HG03097 (cell line): Measurements from ENCODE around the gene TM7SF2.
A peak's percentile ranks its signal among the peaks of the same experiment; 100 is the strongest.

Experiments used
- ATAC-seq: cut with Tn5 transposase; IDR thresholded peaks from one replicate; pipeline ENCODE4 v1.9.1; 2021; ENCODE audit not compliant: unreplicated experiment, low FRiP score

TM7SF2 gene

GRCh38 chr11:65127473-65128181, 16.0 kb downstream of the TM7SF2 start:
- no peak for ATAC-seq

GRCh38 chr11:65128182-65129145, 16.8 kb downstream of the TM7SF2 start:
- no peak for ATAC-seq

- ATAC-seq, result no peak
Measured at GRCh38 chr11:65129649-65130441, 18.2 kb downstream of the TM7SF2 start.

- no peak for ATAC-seq
Measured at GRCh38 chr11:65130631-65131416, 19.2 kb downstream of the TM7SF2 start.

GRCh38 chr11:65131417-65131776, 19.7 kb downstream of the TM7SF2 start:
- no peak for ATAC-seq

GRCh38 chr11:65131895-65132237, 20.2 kb downstream of the TM7SF2 start:
- no peak for ATAC-seq

- ATAC-seq, result no peak
Measured at GRCh38 chr11:65132238-65132987, 20.7 kb downstream of the TM7SF2 start.

- ATAC-seq, result no peak
Measured at GRCh38 chr11:65132988-65133700, 21.5 kb downstream of the TM7SF2 start.

GRCh38 chr11:65133724-65134123, 22.1 kb downstream of the TM7SF2 start:
- ATAC-seq, result no peak

- peak; percentile 54 for ATAC-seq
Measured at GRCh38 chr11:65134240-65134951, 22.7 kb downstream of the TM7SF2 start, which contains the start of gene SYVN1. TSS of gene SYVN1 (minus strand) at chr11:65134519. CDS start at chr11:65133601, 918 bp downstream.

- peak; percentile 56 for ATAC-seq
Measured at GRCh38 chr11:65134952-65135632, 23.4 kb downstream of the TM7SF2 start.

- ATAC-seq, result no peak
Measured at GRCh38 chr11:65135633-65136145, 24.0 kb downstream of the TM7SF2 start.

- no peak for ATAC-seq
Measured at GRCh38 chr11:65136515-65137096, 24.9 kb downstream of the TM7SF2 start.

GRCh38 chr11:65141896-65142494, 30.3 kb downstream of the TM7SF2 start:
- no peak for ATAC-seq

GRCh38 chr11:65147352-65148075, 35.8 kb downstream of the TM7SF2 start:
- ATAC-seq, result no peak

- ATAC-seq, result no peak
Measured at GRCh38 chr11:65148657-65149056, 37.0 kb downstream of the TM7SF2 start.
